Gastrocnemius medialis (tissue), 4 donors: ENCODE results near the gene SHC3. TPM values are rescaled to one million over a fixed set of nuclear protein-coding genes. Genes with fewer than 3 reads are reported as not detected.

ENCODE experiments used
- ATAC-seq, 2 donors: fragments of 150-250 bp; one replicate each; pipeline ENCODE4 v1.9.1; 2016
- DNase-seq, 2 donors: peaks; one replicate each; pipeline ENCODE4 v3.0.0-alpha.2; 2019
- H3K27ac ChIP-seq, 4 donors: fragments of 200-600 bp; sonication (generic); 1 replicate in 1 of 4; 2 replicates in 3 of 4; pipeline ENCODE4 v1.5.1; 2016 to 2018; ENCODE audit warnings: mild to moderate bottlenecking in 2 of 4, moderate library complexity in 1 of 4
- H3K27me3 ChIP-seq, 3 donors: fragments of 200-600 bp; sonication (generic) in 2 of 3; 1 replicate in 1 of 3; 2 replicates in 2 of 3; pipeline versions ENCODE4 v1.5.1 to v1.6.0; 2016 to 2019; ENCODE audit warnings: mild to moderate bottlenecking in 1 of 3, moderate library complexity in 1 of 3
- H3K36me3 ChIP-seq, 2 donors: fragments of 200-600 bp; sonication (generic) in 1 of 2; one replicate each; pipeline ENCODE4 v1.5.1; 2017 to 2018
- H3K4me1 ChIP-seq, 2 donors: fragments of 200-600 bp; sonication (generic) in 1 of 2; one replicate each; pipeline ENCODE4 v1.5.1; 2016 to 2017; ENCODE audit warnings: mild to moderate bottlenecking in 2 of 2
- H3K4me3 ChIP-seq, 4 donors: fragments of 200-600 bp; sonication (generic) in 3 of 4; 1 replicate in 1 of 4; 2 replicates in 3 of 4; pipeline ENCODE4 v1.5.1; 2016 to 2019; ENCODE audit warnings: mild to moderate bottlenecking in 2 of 4
- H3K9me3 ChIP-seq, 3 donors: fragments of 200-600 bp; sonication (generic) in 2 of 3; 1 replicate in 1 of 3; 2 replicates in 2 of 3; pipeline ENCODE4 v1.5.1; 2016 to 2019
- CTCF ChIP-seq, 5 experiments: fragments of 450-650 bp in 3 of 5; fragments of 200-600 bp in 2 of 5; sonication (generic) in 2 of 5; IDR thresholded peaks in 4 of 5; conservative IDR thresholded peaks in 1 of 5; 1 replicate in 4 of 5; 2 replicates in 1 of 5; pipeline ENCODE4 v1.5.1; 2016 to 2019; ENCODE audit warnings: antibody characterized with exemption in 5 of 5, mild to moderate bottlenecking in 3 of 5, moderate library complexity in 3 of 5
- POLR2A ChIP-seq, 2 donors: fragments of 450-650 bp; IDR thresholded peaks; one replicate each; pipeline ENCODE4 v1.6.1; 2017; ENCODE audit warnings: antibody characterized with exemption in 2 of 2, mild to moderate bottlenecking in 2 of 2, moderate library complexity in 2 of 2
- in situ Hi-C, 4 donors: fragments of 200-750 bp; cut with MboI; loops; one replicate each; pipeline versions ENCODE4 v1.15.0 to v1.8.0; 2017; ENCODE audit warnings: low sequenced_read_pairs in 4 of 4
- intact Hi-C: fragments of 100-400 bp; cut with DNase I; formaldehyde crosslinking; loops from one replicate; pipeline ENCODE4 v1.15.1; 2023; ENCODE audit warnings: low total_unique reads
- total RNA-seq, 4 donors: library from RNA; depleted of rRNA; stranded (reverse); fragments of >200 nt; gene quantifications; one replicate each; pipeline versions ENCODE4 v1.1.0 to v1.2.3, GENCODE V29; 2016

SHC3 gene
- total RNA-seq, 4 donors from 2014 or later = 0.09 to 0.29 (median 0.15) TPM; not detected in 1

- H3K4me3 ChIP-seq = no peak overlapping the region
- TF ChIP-seq POLR2A (IDR thresholded peaks at IDR 0.05) (no peak), CTCF (IDR thresholded peaks at IDR 0.05 in 4 of 5, conservative IDR thresholded peaks at IDR 0.05 in 1 of 5) (no peak)
- intact Hi-C loops (no loop called here), in situ Hi-C loops (no loop called here)
- DNase-seq = no peak
- H3K36me3 ChIP-seq = no peaks in the 10 kb centered on the region
- H3K27me3 ChIP-seq = no peaks in the 10 kb centered on the region
- ATAC-seq = no peak
- H3K27ac ChIP-seq = no peak overlapping the region
- no peaks in the 10 kb centered on the region for H3K4me1 ChIP-seq
- no peaks in the 10 kb centered on the region for H3K9me3 ChIP-seq
Observed at GRCh38 chr9:89224633-89225032, 46.0 kb upstream of the SHC3 start.

GRCh38 chr9:89223396-89223977 lies 44.9 kb upstream of the SHC3 start:
- H3K9me3 ChIP-seq = no peaks in the 10 kb centered on the region
- no peak overlapping the region for H3K27ac ChIP-seq
- DNase-seq (no peak), ATAC-seq (no peak)
- intact Hi-C loops = no loop called here
- H3K4me1 ChIP-seq = no peaks in the 10 kb centered on the region
- no peaks in the 10 kb centered on the region for H3K27me3 ChIP-seq
- no peak for TF ChIP-seq POLR2A (IDR thresholded peaks at IDR 0.05)
- TF ChIP-seq CTCF (IDR thresholded peaks at IDR 0.05 in 4 of 5, conservative IDR thresholded peaks at IDR 0.05 in 1 of 5) = no peak
- no peak overlapping the region for H3K4me3 ChIP-seq
- H3K36me3 ChIP-seq = no peaks in the 10 kb centered on the region
- in situ Hi-C loops = no loop called here

- no peaks in the 10 kb centered on the region for H3K27me3 ChIP-seq
- no peaks in the 10 kb centered on the region for H3K4me1 ChIP-seq
- no peak overlapping the region for H3K27ac ChIP-seq
- TF ChIP-seq CTCF (IDR thresholded peaks at IDR 0.05 in 4 of 5, conservative IDR thresholded peaks at IDR 0.05 in 1 of 5) (no peak), POLR2A (IDR thresholded peaks at IDR 0.05) (no peak)
- no peaks in the 10 kb centered on the region for H3K36me3 ChIP-seq
- intact Hi-C loops (no loop called here), in situ Hi-C loops (no loop called here)
- H3K4me3 ChIP-seq = no peak overlapping the region
- ATAC-seq = no peak
- DNase-seq = no peak
- H3K9me3 ChIP-seq = no peaks in the 10 kb centered on the region
Observed at GRCh38 chr9:89219637-89220036, 41.0 kb upstream of the SHC3 start.

GRCh38 chr9:89218040-89218928 lies 39.7 kb upstream of the SHC3 start:
- no peaks in the 10 kb centered on the region for H3K36me3 ChIP-seq
- intact Hi-C loops = no loop called here

More at GRCh38 chr9:89218040-89218928, 39.7 kb upstream of the SHC3 start:
- TF ChIP-seq CTCF (IDR thresholded peaks at IDR 0.05 in 4 of 5, conservative IDR thresholded peaks at IDR 0.05 in 1 of 5) (no peak), POLR2A (IDR thresholded peaks at IDR 0.05) (no peak)
- Histone ChIP-seq H3K27me3 (no peaks in the 10 kb centered on the region), H3K9me3 (no peaks in the 10 kb centered on the region), H3K27ac (no peak overlapping the region), H3K4me1 (no peaks in the 10 kb centered on the region), H3K4me3 (no peak overlapping the region)
- in situ Hi-C loops = no loop called here
- no peak for DNase-seq
- no peak for ATAC-seq
